Smooth muscle cell of the pulmonary artery (primary cell): ENCODE data around the gene CFDP1. TPM values are rescaled to one million over a fixed set of nuclear protein-coding genes. Genes with fewer than 3 reads are reported as not detected.

ENCODE experiments used
- total RNA-seq: library from RNA; depleted of rRNA; stranded (reverse); fragments of >200 nt; gene quantifications from 2 replicates; pipeline ENCODE4 v1.2.3, GENCODE V29; 2014

Gene CFDP1
- total RNA-seq = 36.0 and 39.9 TPM in 2 replicates

DNA sequence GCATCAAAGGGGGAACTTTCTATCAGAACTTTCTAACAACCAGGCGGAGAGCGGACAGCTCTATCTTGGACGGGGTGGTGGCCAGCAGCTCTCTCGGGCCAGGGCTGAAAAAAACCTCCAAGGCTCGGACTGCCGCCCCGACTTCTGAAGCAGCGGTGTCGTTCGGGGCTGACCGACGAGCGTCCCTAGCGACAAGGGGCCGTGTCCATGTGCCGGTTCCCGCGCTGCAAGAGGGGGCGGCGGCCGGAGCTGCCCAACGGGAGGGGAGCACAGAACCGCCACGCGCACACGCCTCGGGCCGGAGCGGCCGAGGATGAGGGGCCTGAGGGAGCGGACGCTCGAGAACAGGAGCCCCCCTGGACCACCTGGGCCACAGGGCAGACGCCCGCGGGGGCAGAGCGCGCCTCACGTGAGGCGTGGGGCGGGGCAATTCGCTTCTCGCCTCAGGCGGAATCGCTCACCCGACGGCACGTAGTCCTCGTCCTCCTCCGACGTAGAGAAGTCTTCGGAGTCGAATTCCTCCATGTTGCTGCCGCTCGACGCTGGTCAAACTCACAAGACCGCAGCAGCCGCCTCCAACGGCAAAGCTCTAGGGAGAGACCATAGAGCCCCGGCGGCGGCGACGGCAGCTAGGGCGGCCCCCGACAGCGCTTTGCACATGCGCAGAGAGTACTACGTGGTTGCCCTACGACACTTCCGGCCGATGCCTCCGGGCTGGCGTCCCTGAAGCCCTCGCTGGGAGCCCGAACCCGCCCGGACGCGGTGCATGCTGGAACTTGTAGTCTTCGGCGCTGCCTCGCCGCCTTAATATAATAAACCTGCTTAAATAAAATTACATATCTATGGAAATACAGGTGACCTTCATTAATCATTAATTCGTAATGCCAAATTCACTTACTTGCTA, at the start of gene CFDP1:
Gene CFDP1 (minus strand): TSS at position 676 of the 904 bp plus-strand sequence. CDS start 151 bp downstream, at position 525.

DNA sequence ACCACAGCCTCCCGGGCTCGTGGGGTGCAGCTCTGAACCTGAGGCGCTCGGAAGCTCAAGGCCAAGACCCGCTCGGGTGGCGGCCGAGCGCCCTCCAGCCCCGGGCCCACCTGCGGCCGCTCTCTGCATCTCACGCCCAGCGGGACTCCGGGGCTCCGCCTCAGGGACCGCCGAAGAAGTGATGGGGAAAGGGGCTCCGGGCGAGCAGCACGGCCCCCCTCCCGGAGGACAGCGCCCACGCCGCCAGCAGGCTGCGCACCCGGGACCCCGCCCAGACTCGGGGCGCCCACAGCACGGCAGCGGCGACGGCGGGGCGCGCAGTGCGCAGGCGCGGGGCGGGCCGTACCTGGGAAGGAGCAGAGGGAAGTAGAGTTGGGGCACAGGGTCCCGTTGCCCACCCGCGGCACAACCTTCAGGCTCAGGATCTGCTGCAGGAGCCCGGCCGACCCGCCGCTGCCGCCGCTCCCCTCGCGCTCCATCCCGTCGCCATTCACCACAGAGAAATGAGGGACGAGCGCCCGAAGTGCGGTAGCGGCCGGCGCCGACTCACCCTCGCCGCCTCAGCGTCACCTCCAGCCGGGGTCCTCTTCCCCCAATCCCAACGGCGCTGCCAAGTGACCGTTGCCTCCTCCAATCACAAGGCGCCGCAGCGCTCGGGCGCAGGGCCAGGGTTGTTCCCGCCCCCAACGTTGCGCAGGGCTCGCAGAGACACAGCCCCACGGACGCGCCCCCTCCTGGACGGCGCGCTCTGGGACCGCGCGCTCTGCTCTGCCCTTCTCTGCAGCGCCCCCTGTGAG, 31.0 kb upstream of the CFDP1 start, which contains the start of gene TMEM170A:
Gene TMEM170A (minus strand): TSS at position 568 of the 797 bp plus-strand sequence. CDS start 89 bp downstream, at position 479.

GRCh38 chr16:75251280-75252048, 181.8 kb downstream of the CFDP1 start, which contains the start of gene BCAR1:
BCAR1 (minus strand) TSS chr16:75251624; CDS start chr16:75251482, 142 bp downstream.

Other genes starting within 250 kb of the CFDP1 start
- not detected in 2 replicates for gene CTRB2, start 226.3 kb downstream of the CFDP1 start, total RNA-seq
- not detected in 2 replicates for gene CTRB1, start 214.5 kb downstream of the CFDP1 start, total RNA-seq
- gene BCAR1, start 181.9 kb downstream of the CFDP1 start, total RNA-seq = 73.6 and 165 TPM in 2 replicates
- 17.9 and 20.2 TPM in 2 replicates for gene TMEM170A, start 31.2 kb upstream of the CFDP1 start, total RNA-seq
- 0.83 and 2.1 TPM in 2 replicates for gene CHST6, start 61.9 kb upstream of the CFDP1 start, total RNA-seq
- gene CHST5, start 102.6 kb upstream of the CFDP1 start, total RNA-seq = 0.03 TPM in 1 of 2 replicates, not detected in the other
- gene TMEM231, start 122.7 kb upstream of the CFDP1 start, total RNA-seq = 21.8 and 36.3 TPM in 2 replicates
- gene GABARAPL2, start 132.9 kb upstream of the CFDP1 start, total RNA-seq = 40.5 and 51.2 TPM in 2 replicates
- 41.9 and 52.9 TPM in 2 replicates for gene ADAT1, start 189.8 kb upstream of the CFDP1 start, total RNA-seq
- gene KARS1, start 214.2 kb upstream of the CFDP1 start, total RNA-seq = 97.0 and 113 TPM in 2 replicates
- 39.6 and 45.1 TPM in 2 replicates for gene TERF2IP, start 214.3 kb upstream of the CFDP1 start, total RNA-seq
- not detected in 2 replicates for gene CPHXL2, start 243.5 kb upstream of the CFDP1 start, total RNA-seq